ENCODE measurements around the gene VWA3A.

VWA3A gene

DNA sequence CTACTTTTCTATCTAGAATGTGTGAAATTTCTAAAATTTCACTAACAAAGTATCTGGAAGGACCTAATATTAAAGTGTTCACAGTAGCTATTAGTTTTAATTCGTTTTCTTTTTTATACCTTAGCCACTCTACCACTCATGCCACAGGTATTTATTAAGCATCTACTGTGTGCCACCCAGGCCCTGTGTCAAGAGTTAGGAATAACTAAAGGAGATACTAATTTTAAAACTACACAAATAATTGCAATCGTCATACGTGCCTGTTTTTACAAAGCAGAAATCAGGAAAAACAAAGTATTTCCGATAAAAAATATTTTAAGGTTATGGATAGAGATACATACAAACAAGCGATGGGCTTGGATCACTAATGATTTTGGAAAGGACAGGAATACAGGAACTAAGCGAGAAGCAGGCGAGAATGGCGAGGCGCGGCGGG, 113.3 kb downstream of the VWA3A start:
- Histone ChIP-seq H3K27ac (ENCODE audit: low read depth, low read length) (peak overlapping the region; percentile 8), H3K9ac (ENCODE audit: low read depth, low read length) (0 out of 2 replicates have a peak overlapping the region, but pooled peaks have one; percentile 42), H3K4me3 (ENCODE audit: low read depth, low read length) (peak overlapping the region; percentile 93), H3K4me1 (ENCODE audit: control insufficient read depth, insufficient read depth, low read length) (peaks cover 8% of the 10 kb centered on the region), H3K27me3 (ENCODE audit: control insufficient read depth, insufficient read depth, low read length) (no peaks in the 10 kb centered on the region), H3K36me3 (ENCODE audit: control insufficient read depth, insufficient read depth, low read length) (no peaks in the 10 kb centered on the region), H3K9me3 (ENCODE audit: control insufficient read depth, insufficient read depth, low read length) (no peaks in the 10 kb centered on the region)

DNA sequence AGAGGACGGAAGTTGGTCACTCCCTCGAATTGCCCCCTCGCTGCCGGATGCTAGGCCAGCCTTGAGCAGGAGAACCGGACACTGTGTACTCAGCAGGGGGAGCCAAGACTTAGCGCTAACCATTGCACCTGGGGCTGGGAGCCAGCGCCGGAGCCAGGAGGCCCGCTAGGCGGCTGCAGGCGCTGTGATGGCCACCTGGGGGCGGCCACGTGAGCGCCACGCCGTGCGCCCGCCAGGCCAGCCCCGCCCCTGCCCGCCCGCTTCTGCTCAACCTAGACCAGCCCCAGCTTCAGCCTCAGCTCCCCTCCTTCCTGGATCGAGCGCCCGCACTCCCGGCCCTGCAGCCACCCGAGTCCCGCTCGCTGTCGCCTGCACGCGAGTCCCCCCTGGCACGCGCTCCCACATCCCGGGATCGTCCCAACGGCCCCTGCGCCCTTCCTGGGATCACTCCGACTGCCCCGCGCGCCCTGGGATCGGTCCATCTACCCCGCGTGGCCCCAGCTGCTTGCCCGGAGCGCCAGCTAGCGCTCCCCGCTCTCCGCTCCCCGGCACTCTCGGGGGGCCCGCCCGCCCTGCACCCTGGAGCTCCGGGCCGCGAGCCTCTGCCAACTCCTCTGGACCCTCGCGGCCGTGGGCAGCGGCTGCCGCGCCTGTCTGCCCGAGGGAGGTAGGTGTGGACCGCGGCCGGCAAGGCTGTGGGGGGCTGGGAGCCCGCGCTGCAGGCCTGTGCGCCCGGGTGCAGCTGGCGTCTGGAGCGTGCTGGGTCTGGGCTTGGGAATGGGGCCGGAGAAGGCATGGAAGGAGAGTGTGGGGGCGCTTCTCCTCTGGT, 113.9 kb downstream of the VWA3A start, which contains the start of gene EEF2K:
EEF2K (plus strand) TSS at position 266 of the 829 bp plus-strand sequence. CDS start 19,452 bp downstream, outside the sequence.
- Histone ChIP-seq H3K27me3 (ENCODE audit: control insufficient read depth, insufficient read depth, low read length) (no peaks in the 10 kb centered on the region), H3K36me3 (ENCODE audit: control insufficient read depth, insufficient read depth, low read length) (no peaks in the 10 kb centered on the region), H3K9me3 (ENCODE audit: control insufficient read depth, insufficient read depth, low read length) (no peaks in the 10 kb centered on the region), H3K4me3 (ENCODE audit: low read depth, low read length) (peak within 1 kb of the TSS; percentile 93), H3K9ac (ENCODE audit: low read depth, low read length) (peak within 1 kb of the TSS; percentile 43), H3K4me1 (ENCODE audit: control insufficient read depth, insufficient read depth, low read length) (peaks cover 8% of the 10 kb centered on the region), H3K27ac (ENCODE audit: low read depth, low read length) (peak within 1 kb of the TSS; percentile 15)

Measured in HUES48 (cell line).